Bronchial epithelial cell (primary cell): ENCODE measurements around the gene THSD4. TPM values are rescaled to one million over a fixed set of nuclear protein-coding genes. Genes with fewer than 3 reads are reported as not detected.

Source experiments
- DNase-seq: peaks from one replicate; pipeline ENCODE4 v3.0.0-alpha.2; 2010; ENCODE audit warnings: low read depth
- FAIRE-seq: peaks from 2 replicates; lab custom pipeline; 2011; peaks lifted over from hg19 to GRCh38; lab: Jason Lieb, UNC
- H3K27me3 ChIP-seq: 2 replicates; pipeline ENCODE4 v1.5.1; 2011; ENCODE audit warnings: low read length; ENCODE audit not compliant: control insufficient read depth, insufficient read depth
- H3K36me3 ChIP-seq: 2 replicates; pipeline ENCODE4 v1.5.1; 2011; ENCODE audit warnings: low read length; ENCODE audit not compliant: control insufficient read depth, insufficient read depth
- H3K4me3 ChIP-seq: 2 replicates; pipeline ENCODE4 v1.5.1; 2011; ENCODE audit warnings: mild to moderate bottlenecking, low read depth, low read length, control low read depth
- CTCF ChIP-seq: IDR thresholded peaks from 2 replicates; pipeline ENCODE4 v1.5.1; 2011; ENCODE audit warnings: mild to moderate bottlenecking, moderate library complexity, low read length, control low read depth, inconsistent platforms; ENCODE audit not compliant: insufficient read depth, severe bottlenecking
- total RNA-seq: library from RNA; depleted of rRNA; stranded (reverse); fragments of >200 nt; gene quantifications from 2 replicates; pipeline ENCODE4 v1.2.1, GENCODE V29; 2014

Gene THSD4
- total RNA-seq, 1 donor from 2014 or later = 14.5 TPM

DNA sequence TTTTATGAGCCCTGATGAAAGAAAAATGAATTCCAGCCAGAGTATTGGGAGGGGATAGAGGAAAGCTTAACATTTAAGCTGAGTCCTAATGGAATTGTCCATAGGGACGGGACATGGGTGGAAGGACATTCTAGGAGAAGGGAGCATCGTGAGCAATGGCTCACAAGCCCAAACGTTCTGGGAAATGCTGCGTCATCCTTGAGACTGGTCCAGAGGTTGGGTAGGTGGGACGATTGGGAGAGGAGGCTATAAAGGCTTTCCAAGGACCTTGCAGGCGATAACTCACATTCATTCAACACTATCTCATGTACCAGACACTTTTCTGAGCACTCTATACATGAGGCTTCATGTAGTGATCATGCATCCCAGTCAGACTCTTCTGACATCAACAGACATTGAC lies 237.5 kb downstream of the THSD4 start:
- Histone ChIP-seq H3K27me3 (no peaks in the 10 kb centered on the region), H3K4me3 (no peak overlapping the region), H3K36me3 (no peaks in the 10 kb centered on the region)
- TF ChIP-seq CTCF = no peak
- DNase-seq (no peak), FAIRE-seq (no peak)

- peak; percentile 56 for DNase-seq
- TF ChIP-seq CTCF = no peak
- no peaks in the 10 kb centered on the region for H3K36me3 ChIP-seq
- no peaks in the 10 kb centered on the region for H3K27me3 ChIP-seq
- FAIRE-seq = peak; percentile 72
- no peak overlapping the region for H3K4me3 ChIP-seq
These were observed 237.9 kb downstream of the THSD4 start for GRCh38 chr15:71353171-71353570.

GRCh38 chr15:71355268-71355667 lies 240.0 kb downstream of the THSD4 start:
- Histone ChIP-seq H3K27me3 (no peaks in the 10 kb centered on the region), H3K4me3 (no peak overlapping the region), H3K36me3 (no peaks in the 10 kb centered on the region)
- peak; percentile 89 for FAIRE-seq
- DNase-seq = peak; percentile 97
- TF ChIP-seq CTCF = no peak

- Histone ChIP-seq H3K4me3 (no peak overlapping the region), H3K36me3 (no peaks in the 10 kb centered on the region), H3K27me3 (no peaks in the 10 kb centered on the region)
- DNase-seq (no peak), FAIRE-seq (peak; percentile 7)
- TF ChIP-seq CTCF = no peak
These were observed 242.1 kb downstream of the THSD4 start for GRCh38 chr15:71357321-71357732.

- DNase-seq = no peak
- H3K36me3 ChIP-seq = no peaks in the 10 kb centered on the region
- no peak overlapping the region for H3K4me3 ChIP-seq
- no peak for FAIRE-seq
- H3K27me3 ChIP-seq = no peaks in the 10 kb centered on the region
- no peak for TF ChIP-seq CTCF
These were observed 242.7 kb downstream of the THSD4 start for GRCh38 chr15:71357967-71358366.

- Histone ChIP-seq H3K4me3 (no peak overlapping the region), H3K36me3 (no peaks in the 10 kb centered on the region), H3K27me3 (no peaks in the 10 kb centered on the region)
- no peak for TF ChIP-seq CTCF
- FAIRE-seq = no peak
- no peak for DNase-seq
These were observed 244.0 kb downstream of the THSD4 start for GRCh38 chr15:71359246-71359645.
